ENCODE results near the gene ZNF556.

DNA sequence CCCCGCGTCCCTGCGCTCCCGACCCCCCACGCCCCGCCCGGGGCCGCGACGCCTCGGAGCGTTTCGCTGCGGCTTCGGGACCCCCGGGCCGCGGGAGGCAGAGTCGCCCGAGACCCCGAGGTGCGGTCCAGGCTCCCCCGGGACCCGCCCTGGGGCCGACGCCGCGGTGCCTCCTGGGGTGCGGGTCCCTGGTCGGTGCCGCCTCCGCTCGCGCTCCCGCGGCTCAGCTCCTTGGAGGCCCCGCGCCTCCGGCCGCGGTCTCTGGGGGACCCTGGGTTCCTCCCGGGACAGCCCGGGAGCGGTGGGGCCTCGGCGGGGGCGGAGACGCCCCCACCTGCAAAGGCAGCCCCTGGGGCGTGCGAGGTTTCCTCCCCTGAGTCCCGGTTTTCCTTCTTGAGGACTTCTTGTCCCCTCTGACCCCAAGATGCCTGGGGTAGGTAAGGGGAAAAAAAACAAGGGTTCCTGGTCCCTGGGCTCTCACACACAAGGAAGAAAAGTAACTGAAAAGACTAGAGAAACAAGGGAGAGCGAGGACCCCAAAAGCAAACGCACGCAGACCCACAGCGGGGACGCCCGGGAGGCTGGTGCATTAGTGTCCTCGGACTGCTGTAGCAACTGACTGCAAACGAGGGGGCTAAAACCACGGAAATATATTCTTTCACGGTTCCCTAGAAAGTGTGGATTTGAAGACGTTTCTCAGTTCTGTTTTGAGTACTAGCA, 25.1 kb upstream of the ZNF556 start:
- TF ChIP-seq, protein P1, sequence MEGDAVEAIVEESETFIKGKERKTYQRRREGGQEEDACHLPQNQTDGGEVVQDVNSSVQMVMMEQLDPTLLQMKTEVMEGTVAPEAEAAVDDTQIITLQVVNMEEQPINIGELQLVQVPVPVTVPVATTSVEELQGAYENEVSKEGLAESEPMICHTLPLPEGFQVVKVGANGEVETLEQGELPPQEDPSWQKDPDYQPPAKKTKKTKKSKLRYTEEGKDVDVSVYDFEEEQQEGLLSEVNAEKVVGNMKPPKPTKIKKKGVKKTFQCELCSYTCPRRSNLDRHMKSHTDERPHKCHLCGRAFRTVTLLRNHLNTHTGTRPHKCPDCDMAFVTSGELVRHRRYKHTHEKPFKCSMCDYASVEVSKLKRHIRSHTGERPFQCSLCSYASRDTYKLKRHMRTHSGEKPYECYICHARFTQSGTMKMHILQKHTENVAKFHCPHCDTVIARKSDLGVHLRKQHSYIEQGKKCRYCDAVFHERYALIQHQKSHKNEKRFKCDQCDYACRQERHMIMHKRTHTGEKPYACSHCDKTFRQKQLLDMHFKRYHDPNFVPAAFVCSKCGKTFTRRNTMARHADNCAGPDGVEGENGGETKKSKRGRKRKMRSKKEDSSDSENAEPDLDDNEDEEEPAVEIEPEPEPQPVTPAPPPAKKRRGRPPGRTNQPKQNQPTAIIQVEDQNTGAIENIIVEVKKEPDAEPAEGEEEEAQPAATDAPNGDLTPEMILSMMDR (conservative IDR thresholded peaks at IDR 0.05; ENCODE audit: low read depth, low read length), result no peak
- no peak for TF ChIP-seq EZH2 (IDR thresholded peaks at IDR 0.05; ENCODE audit: borderline replicate concordance, low read depth, low read length, poor library complexity, severe bottlenecking)

Measured in A673 (cell line).